PC-9 (cell line): ENCODE results near the gene DOCK9. TPM values are rescaled to one million over a fixed set of nuclear protein-coding genes. Genes with fewer than 3 reads are reported as not detected.

Experiments used
- BruUV-seq: library from RNA; stranded (reverse); fragments of 400-500 nt; replicated peaks from 2 replicates; lab custom pipeline; 2021; lab: Mats Ljungman, UMichigan
- CTCF ChIA-PET: fragments of 300-600 bp; sonication (Branson Sonifier 250); formaldehyde crosslinking; loops from one replicate; lab custom pipeline; 2022; ENCODE audit warnings: antibody characterized with exemption; lab: Charles Lee
- POLR2A ChIA-PET: fragments of 300-600 bp; sonication (Branson Sonifier 250); formaldehyde crosslinking; loops from one replicate; lab custom pipeline; 2022; ENCODE audit warnings: antibody characterized with exemption; ENCODE audit not compliant: unreplicated experiment; lab: Charles Lee
- DNase-seq, 2 experiments: peaks; one replicate each; pipeline versions ENCODE4 v3.0.0 to v3.0.0-alpha.2; 2015 to 2022; ENCODE audit warnings: mixed read lengths in 1 of 2
- H2AFZ ChIP-seq: fragments of 200-600 bp; sonication (generic); 2 replicates; pipeline ENCODE4 v1.8.1; 2017; ENCODE audit warnings: antibody characterized with exemption
- H3F3A ChIP-seq: fragments of 200-600 bp; sonication (generic); 2 replicates; pipeline ENCODE4 v1.8.1; 2017; ENCODE audit warnings: antibody characterized with exemption, mild to moderate bottlenecking, low read depth; ENCODE audit not compliant: insufficient read depth
- H3K27ac ChIP-seq: fragments of 200-600 bp; sonication (generic); 2 replicates; pipeline ENCODE4 v1.6.1; 2016; ENCODE audit warnings: mixed run types
- H3K27me3 ChIP-seq: fragments of 200-600 bp; sonication (generic); 2 replicates; pipeline ENCODE4 v1.6.1; 2016; ENCODE audit warnings: low read depth, mixed run types; ENCODE audit not compliant: insufficient read depth
- H3K36me3 ChIP-seq: fragments of 200-600 bp; sonication (generic); 2 replicates; pipeline ENCODE4 v1.6.1; 2016; ENCODE audit warnings: low read depth, mixed run types
- H3K4me1 ChIP-seq: fragments of 200-600 bp; sonication (generic); replicated peaks from 2 replicates; pipeline ENCODE4 v1.6.1; 2016; ENCODE audit warnings: mixed run types; ENCODE audit not compliant: insufficient read depth
- H3K4me2 ChIP-seq: fragments of 200-600 bp; sonication (generic); 2 replicates; pipeline ENCODE4 v1.6.1; 2017; ENCODE audit warnings: mixed run types
- H3K4me3 ChIP-seq: fragments of 200-600 bp; sonication (generic); 2 replicates; pipeline ENCODE4 v1.6.1; 2016; ENCODE audit warnings: mixed run types
- H3K79me2 ChIP-seq: fragments of 200-600 bp; sonication (generic); 2 replicates; pipeline ENCODE4 v1.6.1; 2017; ENCODE audit warnings: low read depth, mixed run types
- H3K9me2 ChIP-seq: fragments of 200-600 bp; sonication (generic); 2 replicates; pipeline ENCODE4 v1.8.1; 2017; ENCODE audit warnings: mild to moderate bottlenecking; ENCODE audit not compliant: insufficient read depth
- H3K9me3 ChIP-seq: fragments of 200-600 bp; sonication (generic); 2 replicates; pipeline ENCODE4 v1.8.1; 2016; ENCODE audit warnings: low read depth; ENCODE audit not compliant: insufficient read depth
- H4K20me1 ChIP-seq: fragments of 200-600 bp; sonication (generic); 2 replicates; pipeline ENCODE4 v1.8.1; 2017; ENCODE audit not compliant: insufficient read depth
- CTCF ChIP-seq: fragments of 200-600 bp; sonication (generic); conservative IDR thresholded peaks from 2 replicates; pipeline ENCODE4 v1.6.1; 2017; ENCODE audit warnings: mixed run types, antibody characterized with exemption, mild to moderate bottlenecking, moderate library complexity
- EZH2 ChIP-seq: fragments of 200-600 bp; sonication (generic); IDR thresholded peaks from 2 replicates; pipeline ENCODE4 v1.8.0; 2017; ENCODE audit warnings: antibody characterized with exemption, low read depth
- intact Hi-C: fragments of 100-400 bp; cut with micrococcal nuclease; formaldehyde crosslinking; loops from one replicate; pipeline ENCODE4 v1.10.0; 2022; ENCODE audit not compliant: unreplicated experiment
- total RNA-seq: library from RNA; stranded (reverse); gene quantifications from 2 replicates; pipeline ENCODE4 v1.2.3, GENCODE V29; 2021

Gene DOCK9
- total RNA-seq, 1 experiment from 2014 or later, result 69.5 TPM

GRCh38 chr13:98787996-98788395 is 189.9 kb downstream of the DOCK9 start:
- Histone ChIP-seq H4K20me1 (no peaks in the 10 kb centered on the region), H3K79me2 (no peaks in the 10 kb centered on the region), H3K27me3 (no peaks in the 10 kb centered on the region), H3K4me1 (peaks cover 19% of the 10 kb centered on the region), H3K4me3 (no peak overlapping the region), H3K36me3 (0 out of 2 replicates have a peak, but pooled peaks cover 5% of the 10 kb centered on the region), H3K27ac (no peak overlapping the region), H2AFZ (no peak overlapping the region), H3K9me2 (no peaks in the 10 kb centered on the region), H3F3A (0 out of 2 replicates have a peak, but pooled peaks cover 4% of the 10 kb centered on the region), H3K4me2 (no peak overlapping the region), H3K9me3 (no peaks in the 10 kb centered on the region)
- ChIA-PET CTCF (no interaction called here), POLR2A (no interaction called here)
- TF ChIP-seq CTCF (no peak), EZH2 (no peak)
- no TSS peak for BruUV-seq
- no peak for DNase-seq
- intact Hi-C loops, result no loop called here

- no TSS peak for BruUV-seq
- no peak for DNase-seq
- Histone ChIP-seq H3K4me1 (peaks cover 26% of the 10 kb centered on the region), H2AFZ (no peak overlapping the region), H3K36me3 (no peaks in the 10 kb centered on the region), H3K27ac (no peak overlapping the region), H3K79me2 (no peaks in the 10 kb centered on the region), H3F3A (peaks cover 11% of the 10 kb centered on the region; the same call in 1 of the 2 replicates), H4K20me1 (no peaks in the 10 kb centered on the region), H3K9me2 (no peaks in the 10 kb centered on the region), H3K27me3 (no peaks in the 10 kb centered on the region), H3K4me2 (no peak overlapping the region), H3K9me3 (no peaks in the 10 kb centered on the region), H3K4me3 (no peak overlapping the region)
- no peak for TF ChIP-seq EZH2
- no peak for TF ChIP-seq CTCF
- ChIA-PET CTCF (no interaction called here), POLR2A (no interaction called here)
- intact Hi-C loops, result no loop called here
Measured at GRCh38 chr13:98787173-98787572, 190.7 kb downstream of the DOCK9 start.

GRCh38 chr13:98786023-98786422 is 191.8 kb downstream of the DOCK9 start:
- Histone ChIP-seq H3K27me3 (no peaks in the 10 kb centered on the region), H3K9me3 (no peaks in the 10 kb centered on the region), H3K79me2 (no peaks in the 10 kb centered on the region), H3F3A (peaks cover 11% of the 10 kb centered on the region; the same call in 1 of the 2 replicates), H3K4me2 (no peak overlapping the region), H3K27ac (no peak overlapping the region), H3K36me3 (no peaks in the 10 kb centered on the region), H3K9me2 (no peaks in the 10 kb centered on the region), H3K4me1 (peaks cover 26% of the 10 kb centered on the region), H3K4me3 (no peak overlapping the region), H2AFZ (no peak overlapping the region), H4K20me1 (no peaks in the 10 kb centered on the region)
- TF ChIP-seq EZH2 (no peak), CTCF (no peak)
- no peak for DNase-seq
- CTCF ChIA-PET, result no interaction called here
- POLR2A ChIA-PET, result no interaction called here
- no TSS peak for BruUV-seq
- intact Hi-C loops, result no loop called here
